ENCODE results near the gene CIB2. TPM values are rescaled to one million over a fixed set of nuclear protein-coding genes. Genes with fewer than 3 reads are reported as not detected.

Gene CIB2
- total RNA-seq, 1 experiment from 2014 or later, result 17.3 TPM

DNA sequence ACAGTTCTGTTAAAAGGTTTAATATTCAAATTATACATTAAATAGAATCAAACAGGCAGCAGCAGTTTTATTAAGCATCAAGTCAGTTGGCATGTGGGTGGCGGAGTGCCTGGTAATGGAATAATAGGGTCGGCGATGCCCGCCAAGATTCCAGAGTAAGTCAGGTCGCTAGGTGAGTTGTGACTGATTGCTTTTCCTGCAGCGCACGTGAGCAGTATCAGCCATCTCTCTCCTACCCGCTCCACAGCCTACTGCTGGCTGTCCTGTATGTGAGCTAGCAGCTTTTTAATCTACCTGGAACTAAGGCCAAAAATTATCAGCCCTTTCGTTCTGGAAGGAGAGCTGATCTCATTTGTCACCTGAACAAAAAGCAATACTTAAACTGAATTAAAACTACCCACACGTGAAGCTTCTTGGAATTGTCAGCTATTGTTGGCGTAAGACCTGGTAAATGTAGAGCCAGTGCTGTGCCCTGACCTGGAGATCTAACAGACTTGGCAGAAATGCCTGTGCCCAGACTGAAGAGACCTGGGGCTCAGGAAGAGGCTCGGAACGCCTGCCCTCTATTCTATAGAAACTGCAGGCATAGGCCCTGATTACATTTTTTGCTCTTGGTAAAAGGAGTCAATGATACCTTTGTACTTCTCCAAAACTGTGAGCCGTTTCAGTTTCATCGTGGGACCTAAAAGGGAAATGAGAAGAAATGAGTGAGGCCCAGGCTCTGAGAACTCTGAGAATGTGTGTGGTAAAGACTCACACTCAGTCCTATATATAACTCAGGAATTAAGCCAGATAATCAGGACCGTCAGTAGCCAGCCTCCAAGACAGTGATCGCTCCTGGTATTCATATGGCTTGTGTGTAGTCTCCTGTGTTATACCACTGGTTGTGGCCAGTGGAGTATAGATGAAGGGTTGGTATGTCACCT is 39.9 kb upstream of the CIB2 start:
- ChIA-PET RAD21 (ENCODE audit: low non-redundant PET in 1 of 2, low total read pairs in 2 of 2, uncharacterized antibody in 2 of 2, unreplicated experiment in 2 of 2) (no interaction called here), POLR2A (interaction anchor here (0.6 to 1.1 kb wide), 2 partner anchors 22 to 93 kb away, joined by 3 to 7 read pairs; partner anchors contain the start of genes DNAJA4 and IDH3A), CTCF (no interaction called here)
- H3K4me2 ChIP-seq (ENCODE audit: low read length), result no peak overlapping the region
- H3K27me3 ChIP-seq (ENCODE audit: insufficient read depth, low read length), result no peaks in the 10 kb centered on the region
- H3K4me3 ChIP-seq (replicated peaks in 1 of 2; ENCODE audit: low read depth in 1 of 2, low read length in 2 of 2), result no peak overlapping the region
- H4K20me1 ChIP-seq (ENCODE audit: insufficient read depth), result no peaks in the 10 kb centered on the region
- peaks cover 25 to 33% of the 10 kb centered on the region in 2 experiments for H3K36me3 ChIP-seq (ENCODE audit: control insufficient read depth in 1 of 2, insufficient read depth in 2 of 2, low read length in 2 of 2)
- no peak overlapping the region for H3K27ac ChIP-seq (ENCODE audit: low read depth, low read length)
- ATAC-seq, result no peak
- TF ChIP-seq, protein P1, sequence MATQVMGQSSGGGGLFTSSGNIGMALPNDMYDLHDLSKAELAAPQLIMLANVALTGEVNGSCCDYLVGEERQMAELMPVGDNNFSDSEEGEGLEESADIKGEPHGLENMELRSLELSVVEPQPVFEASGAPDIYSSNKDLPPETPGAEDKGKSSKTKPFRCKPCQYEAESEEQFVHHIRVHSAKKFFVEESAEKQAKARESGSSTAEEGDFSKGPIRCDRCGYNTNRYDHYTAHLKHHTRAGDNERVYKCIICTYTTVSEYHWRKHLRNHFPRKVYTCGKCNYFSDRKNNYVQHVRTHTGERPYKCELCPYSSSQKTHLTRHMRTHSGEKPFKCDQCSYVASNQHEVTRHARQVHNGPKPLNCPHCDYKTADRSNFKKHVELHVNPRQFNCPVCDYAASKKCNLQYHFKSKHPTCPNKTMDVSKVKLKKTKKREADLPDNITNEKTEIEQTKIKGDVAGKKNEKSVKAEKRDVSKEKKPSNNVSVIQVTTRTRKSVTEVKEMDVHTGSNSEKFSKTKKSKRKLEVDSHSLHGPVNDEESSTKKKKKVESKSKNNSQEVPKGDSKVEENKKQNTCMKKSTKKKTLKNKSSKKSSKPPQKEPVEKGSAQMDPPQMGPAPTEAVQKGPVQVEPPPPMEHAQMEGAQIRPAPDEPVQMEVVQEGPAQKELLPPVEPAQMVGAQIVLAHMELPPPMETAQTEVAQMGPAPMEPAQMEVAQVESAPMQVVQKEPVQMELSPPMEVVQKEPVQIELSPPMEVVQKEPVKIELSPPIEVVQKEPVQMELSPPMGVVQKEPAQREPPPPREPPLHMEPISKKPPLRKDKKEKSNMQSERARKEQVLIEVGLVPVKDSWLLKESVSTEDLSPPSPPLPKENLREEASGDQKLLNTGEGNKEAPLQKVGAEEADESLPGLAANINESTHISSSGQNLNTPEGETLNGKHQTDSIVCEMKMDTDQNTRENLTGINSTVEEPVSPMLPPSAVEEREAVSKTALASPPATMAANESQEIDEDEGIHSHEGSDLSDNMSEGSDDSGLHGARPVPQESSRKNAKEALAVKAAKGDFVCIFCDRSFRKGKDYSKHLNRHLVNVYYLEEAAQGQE (IDR thresholded peaks at IDR 0.05; ENCODE audit: low read depth), result no peak
- TF ChIP-seq YY1 (IDR thresholded peaks at IDR 0.05; ENCODE audit: extremely low read depth, insufficient replicate concordance, low read depth, low read length) (no peak), ZFX (IDR thresholded peaks at IDR 0.05) (no peak), ELF1 (IDR thresholded peaks at IDR 0.05; ENCODE audit: borderline replicate concordance, low read depth) (no peak), SIN3A (IDR thresholded peaks at IDR 0.05; ENCODE audit: low read depth) (no peak), POLR2AphosphoS5 (IDR thresholded peaks at IDR 0.05; ENCODE audit: low read depth, low read length) (no peak), SP1 (IDR thresholded peaks at IDR 0.05; ENCODE audit: low read depth) (no peak), RAD21 (IDR thresholded peaks at IDR 0.05; ENCODE audit: low read depth) (no peak), CBX3 (IDR thresholded peaks at IDR 0.05; ENCODE audit: low read depth) (no peak), CEBPB (IDR thresholded peaks at IDR 0.05; ENCODE audit: low read depth) (no peak), SRF (IDR thresholded peaks at IDR 0.05; ENCODE audit: low read depth) (no peak), JUND (IDR thresholded peaks at IDR 0.05) (no peak), ZNF274 (IDR thresholded peaks at IDR 0.05; ENCODE audit: low read depth, low read length) (no peak), POLR2A (IDR thresholded peaks at IDR 0.05; ENCODE audit: borderline replicate concordance, extremely low read depth, insufficient read depth, insufficient read length) (no peak), TCF7L2 (IDR thresholded peaks at IDR 0.05; ENCODE audit: borderline replicate concordance, extremely low read depth, insufficient read depth, insufficient read length) (no peak), EGR1 (IDR thresholded peaks at IDR 0.05; ENCODE audit: low read depth) (no peak), FOSL1 (IDR thresholded peaks at IDR 0.05; ENCODE audit: low read depth) (no peak), EZH2phosphoT487 (IDR thresholded peaks at IDR 0.05; ENCODE audit: borderline replicate concordance) (no peak)
- TF ChIP-seq, protein P2, sequence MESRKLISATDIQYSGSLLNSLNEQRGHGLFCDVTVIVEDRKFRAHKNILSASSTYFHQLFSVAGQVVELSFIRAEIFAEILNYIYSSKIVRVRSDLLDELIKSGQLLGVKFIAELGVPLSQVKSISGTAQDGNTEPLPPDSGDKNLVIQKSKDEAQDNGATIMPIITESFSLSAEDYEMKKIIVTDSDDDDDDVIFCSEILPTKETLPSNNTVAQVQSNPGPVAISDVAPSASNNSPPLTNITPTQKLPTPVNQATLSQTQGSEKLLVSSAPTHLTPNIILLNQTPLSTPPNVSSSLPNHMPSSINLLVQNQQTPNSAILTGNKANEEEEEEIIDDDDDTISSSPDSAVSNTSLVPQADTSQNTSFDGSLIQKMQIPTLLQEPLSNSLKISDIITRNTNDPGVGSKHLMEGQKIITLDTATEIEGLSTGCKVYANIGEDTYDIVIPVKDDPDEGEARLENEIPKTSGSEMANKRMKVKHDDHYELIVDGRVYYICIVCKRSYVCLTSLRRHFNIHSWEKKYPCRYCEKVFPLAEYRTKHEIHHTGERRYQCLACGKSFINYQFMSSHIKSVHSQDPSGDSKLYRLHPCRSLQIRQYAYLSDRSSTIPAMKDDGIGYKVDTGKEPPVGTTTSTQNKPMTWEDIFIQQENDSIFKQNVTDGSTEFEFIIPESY (IDR thresholded peaks at IDR 0.05; ENCODE audit: extremely low read depth, insufficient replicate concordance, low read length), result no peak
- TF ChIP-seq, protein P3, sequence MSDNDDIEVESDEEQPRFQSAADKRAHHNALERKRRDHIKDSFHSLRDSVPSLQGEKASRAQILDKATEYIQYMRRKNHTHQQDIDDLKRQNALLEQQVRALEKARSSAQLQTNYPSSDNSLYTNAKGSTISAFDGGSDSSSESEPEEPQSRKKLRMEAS (IDR thresholded peaks at IDR 0.05), result no peak
- no peak overlapping the region for H2AFZ ChIP-seq (ENCODE audit: low read depth, low read length, poor library complexity, severe bottlenecking)
- DNase-seq (ENCODE audit: low read depth, low spot score), result no peak
- intact Hi-C loops (cut with micrococcal nuclease), result no loop called here
- peaks cover 0 to 5% of the 10 kb centered on the region in 2 experiments; a peak in 1 of 4 replicates for H3K9me3 ChIP-seq (ENCODE audit: control insufficient read depth in 1 of 2, insufficient read depth in 1 of 2, low read depth in 1 of 2, low read length in 2 of 2)
- no peaks in the 10 kb centered on the region for H3K4me1 ChIP-seq (ENCODE audit: control insufficient read depth in 1 of 2, insufficient read depth in 2 of 2, low read length in 2 of 2)
- H3K79me2 ChIP-seq (ENCODE audit: insufficient read depth, low read length), result no peaks in the 10 kb centered on the region
- no peaks in the 10 kb centered on the region for H3K9me2 ChIP-seq (ENCODE audit: insufficient read depth)
- no peak overlapping the region for H3K9ac ChIP-seq (ENCODE audit: low read length)
- BruUV-seq (replicated peaks), result no TSS peak

Measured in HCT116 (cell line).